Type B pancreatic cell (in vitro differentiated cells): Measurements from ENCODE around the gene CACNA1C. TPM values are rescaled to one million over a fixed set of nuclear protein-coding genes. Genes with fewer than 3 reads are reported as not detected.

Experiments used
- DNase-seq: peaks from one replicate; pipeline ENCODE4 v3.0.0; 2021; ENCODE audit warnings: mixed read lengths; ENCODE audit not compliant: unreplicated experiment; ENCODE audit errors: extremely low spot score
- H3K27ac Mint-ChIP-seq: 2 replicates; pipeline ENCODE4 v1.8.0; 2021; ENCODE audit warnings: mild to moderate bottlenecking, mixed read lengths
- H3K27me3 Mint-ChIP-seq: 2 replicates; pipeline ENCODE4 v1.8.0; 2021; ENCODE audit warnings: mixed read lengths
- H3K36me3 Mint-ChIP-seq: 2 replicates; pipeline ENCODE4 v1.8.0; 2021; ENCODE audit warnings: mixed read lengths
- H3K4me1 Mint-ChIP-seq: one replicate; pipeline ENCODE4 v1.8.0; 2021; ENCODE audit warnings: mixed read lengths; ENCODE audit not compliant: unreplicated experiment
- H3K4me3 Mint-ChIP-seq: 2 replicates; pipeline ENCODE4 v1.8.0; 2021; ENCODE audit warnings: mild to moderate bottlenecking, mixed read lengths
- H3K9me3 Mint-ChIP-seq: 2 replicates; pipeline ENCODE4 v1.8.0; 2021; ENCODE audit warnings: mixed read lengths
- total RNA-seq: library from RNA; stranded (reverse); gene quantifications from 2 replicates; pipeline ENCODE4 v1.2.1, GENCODE V29; 2021; ENCODE audit warnings: low replicate concordance
- TF ChIP-seq, protein P1 (sequence below): fragments of 200-600 bp; sonication (generic); conservative IDR thresholded peaks from 2 replicates; pipeline ENCODE4 v1.5.0; 2021; ENCODE audit warnings: antibody characterized with exemption, mild to moderate bottlenecking

The CACNA1C gene
- total RNA-seq, 1 donor from 2014 or later: 14.3 TPM

DNA sequence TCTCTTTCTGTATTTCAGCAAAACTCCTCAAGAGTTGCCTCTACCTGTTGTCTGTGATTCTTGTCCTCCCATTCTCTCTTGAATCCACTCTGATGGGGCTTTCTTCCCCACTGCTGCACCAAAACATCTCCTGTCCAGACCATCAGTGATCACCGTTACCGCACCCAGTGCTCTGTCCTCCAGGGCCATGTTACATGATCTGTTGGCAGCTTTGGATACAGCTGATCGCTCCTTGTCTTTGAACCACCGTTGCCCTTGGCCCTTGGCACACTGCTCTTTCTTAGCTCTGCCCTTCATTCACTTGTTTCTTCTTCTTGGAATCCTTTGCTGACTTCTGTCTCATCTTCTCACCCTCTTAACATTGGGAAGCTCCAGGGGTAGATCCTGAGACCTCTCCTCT, 408.3 kb downstream of the CACNA1C start:
- no peak overlapping the region for H3K4me3 Mint-ChIP-seq
- no peaks in the 10 kb centered on the region for H3K9me3 Mint-ChIP-seq
- DNase-seq: no peak
- TF ChIP-seq, protein P1, sequence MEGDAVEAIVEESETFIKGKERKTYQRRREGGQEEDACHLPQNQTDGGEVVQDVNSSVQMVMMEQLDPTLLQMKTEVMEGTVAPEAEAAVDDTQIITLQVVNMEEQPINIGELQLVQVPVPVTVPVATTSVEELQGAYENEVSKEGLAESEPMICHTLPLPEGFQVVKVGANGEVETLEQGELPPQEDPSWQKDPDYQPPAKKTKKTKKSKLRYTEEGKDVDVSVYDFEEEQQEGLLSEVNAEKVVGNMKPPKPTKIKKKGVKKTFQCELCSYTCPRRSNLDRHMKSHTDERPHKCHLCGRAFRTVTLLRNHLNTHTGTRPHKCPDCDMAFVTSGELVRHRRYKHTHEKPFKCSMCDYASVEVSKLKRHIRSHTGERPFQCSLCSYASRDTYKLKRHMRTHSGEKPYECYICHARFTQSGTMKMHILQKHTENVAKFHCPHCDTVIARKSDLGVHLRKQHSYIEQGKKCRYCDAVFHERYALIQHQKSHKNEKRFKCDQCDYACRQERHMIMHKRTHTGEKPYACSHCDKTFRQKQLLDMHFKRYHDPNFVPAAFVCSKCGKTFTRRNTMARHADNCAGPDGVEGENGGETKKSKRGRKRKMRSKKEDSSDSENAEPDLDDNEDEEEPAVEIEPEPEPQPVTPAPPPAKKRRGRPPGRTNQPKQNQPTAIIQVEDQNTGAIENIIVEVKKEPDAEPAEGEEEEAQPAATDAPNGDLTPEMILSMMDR: no peak
- peaks cover 11% of the 10 kb centered on the region for H3K27me3 Mint-ChIP-seq
- H3K4me1 Mint-ChIP-seq: no peaks in the 10 kb centered on the region
- H3K27ac Mint-ChIP-seq: no peak overlapping the region
- peaks cover 12% of the 10 kb centered on the region for H3K36me3 Mint-ChIP-seq

- Mint-ChIP-seq H3K4me3 (no peak overlapping the region), H3K36me3 (peaks cover 12% of the 10 kb centered on the region)
These were observed 408.9 kb downstream of the CACNA1C start for GRCh38 chr12:2461645-2462044.

DNA sequence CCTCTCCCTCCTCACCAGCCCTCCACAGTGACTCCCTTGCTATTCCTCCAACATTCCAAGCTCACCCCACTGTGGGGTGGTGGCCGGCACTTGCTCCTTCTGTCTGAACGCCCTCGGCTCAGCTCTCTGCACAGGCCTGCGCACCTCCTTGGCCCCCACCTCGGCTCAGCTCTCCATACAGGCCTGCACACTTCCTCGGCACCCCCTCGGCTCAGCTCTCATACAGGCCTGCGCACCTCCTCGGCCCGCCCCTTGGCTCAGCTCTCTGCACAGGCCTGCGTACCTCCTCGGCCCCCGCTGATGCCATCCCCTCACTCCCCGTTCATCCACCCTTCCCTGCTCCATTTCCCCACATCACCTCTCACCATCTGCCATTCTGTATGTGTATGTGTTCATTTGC, 409.3 kb downstream of the CACNA1C start:
- Mint-ChIP-seq H3K9me3 (no peaks in the 10 kb centered on the region), H3K4me3 (no peak overlapping the region), H3K4me1 (no peaks in the 10 kb centered on the region), H3K36me3 (peaks cover 12% of the 10 kb centered on the region), H3K27me3 (peaks cover 16% of the 10 kb centered on the region), H3K27ac (no peak overlapping the region)
- TF ChIP-seq, protein P1: no peak
- DNase-seq: no peak

More at GRCh38 chr12:2461645-2462044, 408.9 kb downstream of the CACNA1C start:
- peaks cover 12% of the 10 kb centered on the region for H3K27me3 Mint-ChIP-seq
- H3K4me1 Mint-ChIP-seq: no peaks in the 10 kb centered on the region
- TF ChIP-seq, protein P1: no peak
- DNase-seq: no peak
- no peaks in the 10 kb centered on the region for H3K9me3 Mint-ChIP-seq
- H3K27ac Mint-ChIP-seq: no peak overlapping the region

- no peaks in the 10 kb centered on the region for H3K4me1 Mint-ChIP-seq
- TF ChIP-seq, protein P1: no peak
- H3K4me3 Mint-ChIP-seq: no peak overlapping the region
- no peak overlapping the region for H3K27ac Mint-ChIP-seq
- H3K27me3 Mint-ChIP-seq: peaks cover 17% of the 10 kb centered on the region
- no peak for DNase-seq
- peaks cover 12% of the 10 kb centered on the region for H3K36me3 Mint-ChIP-seq
- no peaks in the 10 kb centered on the region for H3K9me3 Mint-ChIP-seq
These were observed 410.9 kb downstream of the CACNA1C start for GRCh38 chr12:2463719-2464118.

GRCh38 chr12:2465681-2466080, 412.9 kb downstream of the CACNA1C start:
- Mint-ChIP-seq H3K4me3 (no peak overlapping the region), H3K36me3 (peaks cover 12% of the 10 kb centered on the region), H3K4me1 (no peaks in the 10 kb centered on the region), H3K9me3 (no peaks in the 10 kb centered on the region), H3K27ac (no peak overlapping the region), H3K27me3 (peaks cover 17% of the 10 kb centered on the region)
- no peak for DNase-seq
- TF ChIP-seq, protein P1: no peak

DNA sequence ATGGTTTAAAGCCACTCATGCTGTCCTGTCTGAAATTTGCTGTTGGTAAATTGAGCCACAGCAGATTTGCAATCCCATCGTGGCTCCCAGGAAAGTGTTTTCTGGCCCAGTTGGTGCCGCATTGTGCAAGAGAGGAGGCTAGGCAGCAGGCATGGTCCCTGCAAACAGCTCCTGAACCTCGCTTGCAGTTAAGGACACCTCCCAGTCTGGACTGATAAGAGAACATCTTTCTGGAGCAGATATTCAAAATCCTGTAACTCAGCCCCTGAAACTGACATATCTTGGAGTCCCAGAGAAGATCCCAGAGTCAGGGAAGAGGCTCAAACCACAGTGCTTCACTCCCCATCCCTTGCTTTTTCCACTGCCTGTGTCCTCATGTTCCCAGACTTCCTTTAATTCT, 413.4 kb downstream of the CACNA1C start:
- no peak overlapping the region for H3K27ac Mint-ChIP-seq
- no peak for DNase-seq
- no peaks in the 10 kb centered on the region for H3K9me3 Mint-ChIP-seq
- H3K4me3 Mint-ChIP-seq: no peak overlapping the region
- TF ChIP-seq, protein P1: no peak
- peaks cover 17% of the 10 kb centered on the region for H3K27me3 Mint-ChIP-seq
- H3K36me3 Mint-ChIP-seq: peaks cover 10% of the 10 kb centered on the region
- H3K4me1 Mint-ChIP-seq: no peaks in the 10 kb centered on the region
